ENCODE results near the gene NENF. TPM values are rescaled to one million over a fixed set of nuclear protein-coding genes. Genes with fewer than 3 reads are reported as not detected.
A peak's percentile ranks its signal among the peaks of the same experiment; 100 is the strongest.

Gene NENF
- total RNA-seq, 1 donor from 2014 or later = 45.6 TPM

- no peak for DNase-seq
- Histone ChIP-seq H3K4me3 (no peak overlapping the region), H3K9me3 (no peaks in the 10 kb centered on the region), H3K4me1 (no peaks in the 10 kb centered on the region), H3K27ac (no peak overlapping the region), H3K36me3 (no peaks in the 10 kb centered on the region), H3K27me3 (no peaks in the 10 kb centered on the region)
- peak; percentile 55 for ATAC-seq
- intact Hi-C loops (cut with DNase I) = no loop called here
- TF ChIP-seq CTCF (IDR thresholded peaks at IDR 0.05) = peak; percentile 50
These were observed 25.1 kb downstream of the NENF start for GRCh38 chr1:212457740-212458338.

DNA sequence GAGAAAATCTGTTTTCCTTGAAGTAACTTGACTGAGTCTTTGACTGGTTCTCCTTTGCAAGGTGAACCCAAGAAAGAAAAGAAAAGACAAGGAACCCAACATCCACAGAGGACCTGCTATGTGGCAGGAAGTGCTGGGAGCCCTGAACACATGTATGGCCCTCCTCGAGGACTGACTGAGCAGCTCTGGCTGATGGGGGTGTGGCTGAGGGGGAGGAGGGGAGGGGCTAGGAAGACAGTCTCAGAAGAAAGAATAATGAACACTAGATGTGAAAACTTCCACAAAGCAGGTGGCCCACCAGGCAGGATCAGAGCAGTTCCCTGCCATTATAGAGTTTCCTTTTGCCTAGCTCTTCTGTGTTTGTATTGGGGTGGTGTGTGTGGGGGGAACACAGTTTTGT, 26.1 kb downstream of the NENF start:
- no peak for DNase-seq
- no peaks in the 10 kb centered on the region for H3K4me1 ChIP-seq
- no peaks in the 10 kb centered on the region for H3K9me3 ChIP-seq
- no peak for TF ChIP-seq CTCF (IDR thresholded peaks at IDR 0.05)
- ATAC-seq = no peak
- H3K27me3 ChIP-seq = no peaks in the 10 kb centered on the region
- H3K4me3 ChIP-seq = no peak overlapping the region
- intact Hi-C loops (cut with DNase I) = no loop called here
- no peaks in the 10 kb centered on the region for H3K36me3 ChIP-seq
- H3K27ac ChIP-seq = no peak overlapping the region

- no peak for DNase-seq
- Histone ChIP-seq H3K27ac (no peak overlapping the region), H3K36me3 (no peaks in the 10 kb centered on the region), H3K9me3 (no peaks in the 10 kb centered on the region), H3K4me3 (no peak overlapping the region), H3K4me1 (no peaks in the 10 kb centered on the region), H3K27me3 (no peaks in the 10 kb centered on the region)
- TF ChIP-seq CTCF (IDR thresholded peaks at IDR 0.05) = no peak
- no peak for ATAC-seq
- intact Hi-C loops (cut with DNase I) = no loop called here
These were observed 26.9 kb downstream of the NENF start for GRCh38 chr1:212459656-212460055.

DNA sequence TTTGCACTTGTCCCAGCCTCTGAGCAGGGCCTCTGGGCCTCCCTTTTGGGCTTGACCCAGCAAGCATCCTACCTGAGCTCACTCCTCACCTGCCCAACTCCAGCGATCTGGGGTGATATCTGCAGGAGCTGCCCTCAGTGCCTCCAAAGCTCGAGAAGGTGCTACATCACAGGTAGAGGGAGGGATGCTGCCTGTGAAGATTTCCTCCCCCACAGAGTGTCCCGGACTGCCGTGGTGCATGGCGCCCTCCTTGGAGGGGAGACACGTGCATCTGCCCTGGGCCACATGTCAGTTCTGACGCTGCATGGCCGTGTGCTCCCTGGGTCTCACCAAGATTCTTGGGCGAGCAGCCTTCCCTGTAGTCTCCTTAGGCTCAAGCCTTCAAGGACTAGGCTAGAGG, 27.7 kb downstream of the NENF start:
- DNase-seq = no peak
- no peak overlapping the region for H3K27ac ChIP-seq
- intact Hi-C loops (cut with DNase I) = no loop called here
- H3K36me3 ChIP-seq = no peaks in the 10 kb centered on the region
- no peaks in the 10 kb centered on the region for H3K9me3 ChIP-seq
- no peaks in the 10 kb centered on the region for H3K27me3 ChIP-seq
- H3K4me3 ChIP-seq = no peak overlapping the region
- no peaks in the 10 kb centered on the region for H3K4me1 ChIP-seq
- no peak for TF ChIP-seq CTCF (IDR thresholded peaks at IDR 0.05)
- no peak for ATAC-seq

DNA sequence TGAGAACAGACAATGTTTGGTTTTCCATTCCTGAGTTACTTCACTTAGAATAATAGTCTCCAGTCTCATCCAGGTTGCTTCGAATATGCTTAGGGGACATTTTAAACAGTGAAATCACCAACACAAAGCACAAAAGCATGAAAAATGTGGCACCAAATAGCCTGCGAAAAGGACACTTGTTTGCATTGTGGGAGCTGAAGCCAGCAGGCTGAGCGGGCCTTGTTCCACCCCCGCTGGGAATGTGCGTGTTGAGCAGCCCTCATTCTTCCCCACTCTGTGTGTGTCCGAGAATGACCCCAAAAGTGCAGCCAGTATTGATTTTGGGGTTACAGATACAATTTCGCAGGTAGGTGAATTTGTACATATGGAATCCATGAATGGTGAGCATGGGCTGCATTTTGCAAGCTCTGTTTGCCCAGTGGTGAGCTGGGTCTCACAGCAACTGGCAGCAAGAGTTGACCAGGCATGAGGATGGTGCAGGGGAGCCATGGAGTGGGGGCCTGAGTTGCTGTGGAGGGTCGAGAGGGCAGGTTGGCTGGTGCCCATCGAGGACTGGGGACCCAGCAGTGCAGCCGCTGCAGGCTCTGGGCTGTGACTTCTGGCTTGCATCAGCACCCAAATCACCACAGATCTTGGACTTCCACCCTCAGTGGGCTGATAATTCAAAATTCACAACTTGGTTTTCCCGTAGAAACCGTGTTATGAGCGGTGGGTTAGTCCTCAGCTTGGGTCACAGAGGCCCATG, 29.4 kb downstream of the NENF start:
- no peak overlapping the region for H3K4me3 ChIP-seq
- DNase-seq = peak; percentile 47
- H3K36me3 ChIP-seq = no peaks in the 10 kb centered on the region
- intact Hi-C loops (cut with DNase I) = no loop called here
- no peaks in the 10 kb centered on the region for H3K27me3 ChIP-seq
- H3K27ac ChIP-seq = no peak overlapping the region
- no peaks in the 10 kb centered on the region for H3K9me3 ChIP-seq
- H3K4me1 ChIP-seq = no peaks in the 10 kb centered on the region
- no peak for TF ChIP-seq CTCF (IDR thresholded peaks at IDR 0.05)
- ATAC-seq = no peak
